SK-N-SH (cell line): ENCODE measurements around the gene PHAF1. TPM values are rescaled to one million over a fixed set of nuclear protein-coding genes. Genes with fewer than 3 reads are reported as not detected.

ENCODE experiments used
- CTCF ChIA-PET: fragments of 300-600, 350-600 bp; formaldehyde crosslinking; extraction: SDS; loops from one replicate; lab custom pipeline; 2021; lab: Yijun Ruan, JAX
- POLR2A ChIA-PET: fragments of 350-600 bp; sonication (Branson Sonifier 250); formaldehyde crosslinking; extraction: SDS; loops from one replicate; lab custom pipeline; 2020; ENCODE audit warnings: antibody characterized with exemption, inconsistent platforms; lab: Yijun Ruan, JAX
- DNase-seq: peaks from one replicate; pipeline ENCODE4 v3.0.0; 2012
- H2AFZ ChIP-seq: fragments of 200-600 bp; sonication (generic); 2 replicates; pipeline ENCODE4 v1.8.1; 2016; ENCODE audit warnings: antibody characterized with exemption, mild to moderate bottlenecking, low read depth
- H3F3A ChIP-seq: fragments of 200-600 bp; sonication (generic); replicated peaks from 2 replicates; pipeline ENCODE3; 2016; ENCODE audit warnings: antibody characterized with exemption, mild to moderate bottlenecking; ENCODE audit not compliant: insufficient read depth
- H3K27ac ChIP-seq, 2 experiments: fragments of 200-500 bp in 1 of 2; fragments of 200-600 bp in 1 of 2; sonication (Bioruptor generic) in 1 of 2; sonication (generic), shearing (Covaris generic) in 1 of 2; 2 replicates each; pipeline versions ENCODE4 v1.5.1 to v1.6.1; 2014 to 2016; ENCODE audit warnings: low read depth in 2 of 2, inconsistent platforms in 1 of 2, low read length in 1 of 2, mild to moderate bottlenecking in 1 of 2, mixed read lengths in 1 of 2
- H3K27me3 ChIP-seq: fragments of 200-600 bp; sonication (generic), shearing (Covaris generic); 2 replicates; pipeline ENCODE4 v1.6.1; 2016; ENCODE audit warnings: mixed run types; ENCODE audit not compliant: insufficient read depth
- H3K36me3 ChIP-seq, 2 experiments: fragments of 200-500 bp in 1 of 2; fragments of 200-600 bp in 1 of 2; sonication (Bioruptor generic) in 1 of 2; sonication (generic) in 1 of 2; replicated peaks in 1 of 2; 2 replicates each; pipeline versions ENCODE3 to v1.5.1; 2014 to 2016; ENCODE audit warnings: low read length in 1 of 2, mild to moderate bottlenecking in 1 of 2; ENCODE audit not compliant: insufficient read depth in 2 of 2, control insufficient read depth in 1 of 2
- H3K4me1 ChIP-seq, 2 experiments: fragments of 200-500 bp in 1 of 2; fragments of 200-600 bp in 1 of 2; sonication (Bioruptor generic) in 1 of 2; sonication (generic), shearing (Covaris generic) in 1 of 2; 2 replicates each; pipeline versions ENCODE4 v1.5.1 to v1.6.1; 2014 to 2016; ENCODE audit warnings: low read depth in 1 of 2, low read length in 1 of 2, mixed run types in 1 of 2; ENCODE audit not compliant: insufficient read depth in 2 of 2, control insufficient read depth in 1 of 2
- H3K4me2 ChIP-seq: fragments of 200-600 bp; sonication (generic), shearing (Covaris generic); 2 replicates; pipeline ENCODE4 v1.6.1; 2017; ENCODE audit warnings: mixed run types
- H3K4me3 ChIP-seq, 2 experiments: fragments of 200-500 bp in 1 of 2; fragments of 200-600 bp in 1 of 2; sonication (Bioruptor generic) in 1 of 2; sonication (generic), shearing (Covaris generic) in 1 of 2; 2 replicates each; pipeline versions ENCODE4 v1.5.1 to v1.8.1; 2014 to 2016; ENCODE audit warnings: low read depth in 2 of 2, inconsistent platforms in 1 of 2, low read length in 1 of 2, mild to moderate bottlenecking in 1 of 2, mixed read lengths in 1 of 2, moderate library complexity in 1 of 2
- H3K79me2 ChIP-seq: fragments of 200-600 bp; sonication (generic); 2 replicates; pipeline ENCODE4 v1.8.1; 2017; ENCODE audit warnings: mild to moderate bottlenecking; ENCODE audit not compliant: insufficient read depth
- H3K9ac ChIP-seq: fragments of 200-600 bp; sonication (generic); 2 replicates; pipeline ENCODE4 v1.6.1; 2017; ENCODE audit warnings: mixed run types
- H3K9me2 ChIP-seq: fragments of 200-600 bp; sonication (generic); 2 replicates; pipeline ENCODE4 v1.6.1; 2017; ENCODE audit warnings: mixed run types
- H3K9me3 ChIP-seq: fragments of 200-600 bp; sonication (generic); 2 replicates; pipeline ENCODE4 v1.6.1; 2017; ENCODE audit warnings: mixed run types, mild to moderate bottlenecking, moderate library complexity
- H4K20me1 ChIP-seq: fragments of 200-600 bp; sonication (generic); 2 replicates; pipeline ENCODE4 v1.6.1; 2017; ENCODE audit warnings: mild to moderate bottlenecking, mixed run types; ENCODE audit not compliant: insufficient read depth
- CTCF ChIP-seq: fragments of 200-600 bp; sonication (generic); IDR thresholded peaks from 2 replicates; pipeline ENCODE4 v1.6.1; 2017; ENCODE audit warnings: antibody characterized with exemption, mild to moderate bottlenecking, moderate library complexity
- ELF1 ChIP-seq: IDR thresholded peaks from 2 replicates; pipeline ENCODE4 v1.4.0; 2012
- FOSL2 ChIP-seq: IDR thresholded peaks from 2 replicates; pipeline ENCODE4 v1.4.0; 2012; ENCODE audit warnings: low read depth, mild to moderate bottlenecking, moderate library complexity, borderline replicate concordance
- FOXJ3 ChIP-seq: sonication (generic); formaldehyde crosslinking; IDR thresholded peaks from 2 replicates; pipeline ENCODE4 v1.5.1; 2020; ENCODE audit warnings: mild to moderate bottlenecking, missing genetic modification reagents
- FOXM1 ChIP-seq: IDR thresholded peaks from 2 replicates; pipeline ENCODE4 v1.4.0; 2012; ENCODE audit warnings: low read depth, mild to moderate bottlenecking
- GABPA ChIP-seq: IDR thresholded peaks from 2 replicates; pipeline ENCODE4 v1.4.0; 2012; ENCODE audit warnings: low read depth, mild to moderate bottlenecking
- GATA2 ChIP-seq: sonication (generic); formaldehyde crosslinking; IDR thresholded peaks from 2 replicates; pipeline ENCODE4 v1.5.0; 2020; ENCODE audit warnings: mild to moderate bottlenecking, missing genetic modification reagents
- MAX ChIP-seq: IDR thresholded peaks from 2 replicates; pipeline ENCODE4 v1.4.0; 2012; ENCODE audit warnings: low read depth
- MEF2A ChIP-seq: IDR thresholded peaks from 2 replicates; pipeline ENCODE4 v1.4.0; 2012; ENCODE audit warnings: low read depth, borderline replicate concordance
- MXI1 ChIP-seq: IDR thresholded peaks from 2 replicates; pipeline ENCODE4 v1.6.1; 2012; ENCODE audit warnings: mild to moderate bottlenecking, low read depth, low read length, improper control_type of control experiment
- NFIC ChIP-seq: IDR thresholded peaks from 2 replicates; pipeline ENCODE4 v1.4.0; 2012; ENCODE audit warnings: borderline replicate concordance
- NRF1 ChIP-seq: IDR thresholded peaks from 2 replicates; pipeline ENCODE4 v1.6.1; 2012; ENCODE audit warnings: low read depth, mild to moderate bottlenecking, low read length
- RAD21 ChIP-seq: IDR thresholded peaks from 2 replicates; pipeline ENCODE4 v1.6.1; 2012; ENCODE audit warnings: mild to moderate bottlenecking, low read length
- RCOR1 ChIP-seq: fragments of 150-350 bp; IDR thresholded peaks from 2 replicates; pipeline ENCODE4 v1.6.1; 2017; ENCODE audit warnings: antibody characterized with exemption, low read length
- RFX5 ChIP-seq: IDR thresholded peaks from 2 replicates; pipeline ENCODE4 v1.6.1; 2012; ENCODE audit warnings: mild to moderate bottlenecking, improper control_type of control experiment, low read length
- SMC3 ChIP-seq: IDR thresholded peaks from 2 replicates; pipeline ENCODE4 v1.6.1; 2012; ENCODE audit warnings: low read depth, low read length, improper control_type of control experiment
- USF1 ChIP-seq: IDR thresholded peaks from 2 replicates; pipeline ENCODE4 v1.4.0; 2012; ENCODE audit warnings: low read depth, borderline replicate concordance
- YY1 ChIP-seq: IDR thresholded peaks from 2 replicates; pipeline ENCODE4 v1.4.0; 2012; ENCODE audit warnings: low read depth, mild to moderate bottlenecking
- ZBTB33 ChIP-seq: IDR thresholded peaks from 2 replicates; pipeline ENCODE4 v1.4.0; 2012; ENCODE audit warnings: low read depth, borderline replicate concordance
- WGBS: methylation state at CpG from one replicate; pipeline ENCODE4 v1.1.6; 2017; ENCODE audit warnings: low lambda C conversion rate; 5-methylcytosine and 5-hydroxymethylcytosine counted together
- polyA plus RNA-seq, 3 experiments: library from polyadenylated mRNA; depleted of rRNA; stranded (reverse); fragments of >200 nt; gene quantifications; 2 replicates each; pipeline ENCODE4 v1.2.3, GENCODE V29; 2012

The PHAF1 gene
- polyA plus RNA-seq, 1 of the 3 experiments (the other 2 are of a cell fraction), result 17.3 TPM

GRCh38 chr16:67071476-67072048 is 38.2 kb upstream of the PHAF1 start (continued):
- no peak for TF ChIP-seq USF1
- no peak for TF ChIP-seq RFX5
- TF ChIP-seq MXI1, result no peak
- no peak for TF ChIP-seq MAX
- no peak for TF ChIP-seq ZBTB33
- TF ChIP-seq NRF1, result no peak
- TF ChIP-seq FOSL2, result no peak

GRCh38 chr16:67075331-67075730 is 34.4 kb upstream of the PHAF1 start:
- H3F3A ChIP-seq, result peaks cover 10% of the 10 kb centered on the region
- ChIA-PET POLR2A (no interaction called here), CTCF (interaction anchor here (0.7 to 1.0 kb wide), 2 partner anchors 24 to 26 kb away, joined by 3 read pairs; no protein-coding TSS in a partner anchor)
- no peak overlapping the region for H3K4me3 ChIP-seq
- no peak for TF ChIP-seq MEF2A
- TF ChIP-seq NFIC, result no peak
- H3K4me1 ChIP-seq, result no peaks in the 10 kb centered on the region; a peak in 1 of 4 replicates
- peaks cover 22 to 54% of the 10 kb centered on the region in 2 experiments for H3K36me3 ChIP-seq
- H3K27me3 ChIP-seq, result no peaks in the 10 kb centered on the region
- H3K4me2 ChIP-seq, result no peak overlapping the region
- H4K20me1 ChIP-seq, result no peaks in the 10 kb centered on the region
- no peak overlapping the region for H2AFZ ChIP-seq
- H3K9me3 ChIP-seq, result no peaks in the 10 kb centered on the region
- peaks cover 82% of the 10 kb centered on the region for H3K79me2 ChIP-seq
- DNase-seq, result no peak
- H3K9ac ChIP-seq, result no peak overlapping the region
- no peak overlapping the region for H3K27ac ChIP-seq
- WGBS, result 100% methylated on average over 2 of the region's 2 CpGs
- H3K9me2 ChIP-seq, result no peaks in the 10 kb centered on the region

- Histone ChIP-seq H3K9me3 (no peaks in the 10 kb centered on the region), H3K79me2 (peaks cover 81% of the 10 kb centered on the region), H2AFZ (no peak overlapping the region), H3K4me3 (no peak overlapping the region), H3K4me1 (no peaks in the 10 kb centered on the region; a peak in 1 of 4 replicates), H3K27ac (no peak overlapping the region), H3K9me2 (no peaks in the 10 kb centered on the region), H3K9ac (no peak overlapping the region), H3F3A (peaks cover 12% of the 10 kb centered on the region), H3K27me3 (no peaks in the 10 kb centered on the region), H3K4me2 (no peak overlapping the region), H3K36me3 (peaks cover 18 to 58% of the 10 kb centered on the region in 2 experiments), H4K20me1 (no peaks in the 10 kb centered on the region)
- WGBS, result 92% methylated on average over 4 of the region's 4 CpGs
- TF ChIP-seq RAD21 (no peak), FOSL2 (no peak), MEF2A (no peak), FOXM1 (no peak), NRF1 (no peak), ELF1 (no peak), YY1 (no peak), RFX5 (no peak), CTCF (no peak), FOXJ3 (CRISPR knock-in tag) (no peak), RCOR1 (no peak), GATA2 (CRISPR knock-in tag) (no peak), GABPA (no peak), SMC3 (no peak), ZBTB33 (no peak)
- ChIA-PET POLR2A (no interaction called here), CTCF (interaction anchor here (0.9 to 1.5 kb wide), 2 partner anchors 23 to 60 kb away, joined by 4 to 5 read pairs; no protein-coding TSS in a partner anchor)
- DNase-seq, result no peak
These were observed 31.9 kb upstream of the PHAF1 start for GRCh38 chr16:67077871-67078270.
